GM06990 (cell line): ENCODE measurements around the gene RAPGEF1.
"Not testable (repeated sequence)": the region's sequence is repeated elsewhere in the genome, so short reads cannot be mapped to it uniquely, and the experiment has no call there.

ENCODE experiments used
- DNase-seq: peaks from one replicate; pipeline ENCODE4 v3.0.0-alpha.2; 2011; ENCODE audit not compliant: insufficient read length; ENCODE audit errors: extremely low read depth
- H3K27me3 ChIP-seq: replicated peaks from 2 replicates; pipeline ENCODE4 v1.6.0; 2011; ENCODE audit warnings: low read length; ENCODE audit not compliant: control insufficient read depth, insufficient read depth
- H3K36me3 ChIP-seq: 2 replicates; pipeline ENCODE4 v1.5.1; 2011; ENCODE audit warnings: low read length; ENCODE audit not compliant: control insufficient read depth, insufficient read depth
- H3K4me3 ChIP-seq: replicated peaks from 2 replicates; pipeline ENCODE4 v1.5.1; 2011; ENCODE audit warnings: low read depth, mild to moderate bottlenecking, control low read depth, low read length
- CTCF ChIP-seq: IDR thresholded peaks from 2 replicates; pipeline ENCODE4 v1.5.1; 2011; ENCODE audit warnings: low read length, control low read depth, mild to moderate bottlenecking, inconsistent platforms; ENCODE audit not compliant: insufficient read depth, poor library complexity, severe bottlenecking

The RAPGEF1 gene

GRCh38 chr9:131755541-131756198 lies 15.8 kb upstream of the RAPGEF1 start:
- H3K36me3 ChIP-seq, result no peaks in the 10 kb centered on the region
- no peak overlapping the region for H3K4me3 ChIP-seq
- H3K27me3 ChIP-seq, result no peaks in the 10 kb centered on the region
- DNase-seq, result peak; percentile 74
- TF ChIP-seq CTCF, result peak; percentile 92

- H3K27me3 ChIP-seq, result no peaks in the 10 kb centered on the region
- no peaks in the 10 kb centered on the region for H3K36me3 ChIP-seq
- TF ChIP-seq CTCF, result no peak
- no peak overlapping the region for H3K4me3 ChIP-seq
- DNase-seq, result no peak
Measured at GRCh38 chr9:131754846-131755245, 15.0 kb upstream of the RAPGEF1 start.

GRCh38 chr9:131753751-131754150 lies 13.9 kb upstream of the RAPGEF1 start:
- not testable (repeated sequence) for H3K27me3 ChIP-seq, DNase-seq, H3K4me3 ChIP-seq

GRCh38 chr9:131752231-131752884 lies 12.5 kb upstream of the RAPGEF1 start:
- H3K36me3 ChIP-seq, result no peaks in the 10 kb centered on the region
- H3K4me3 ChIP-seq, result no peak overlapping the region
- H3K27me3 ChIP-seq, result no peaks in the 10 kb centered on the region
- TF ChIP-seq CTCF, result no peak
- no peak for DNase-seq

More at GRCh38 chr9:131753751-131754150, 13.9 kb upstream of the RAPGEF1 start:
- not testable (repeated sequence) for H3K36me3 ChIP-seq

GRCh38 chr9:131748411-131748955 lies 8.6 kb upstream of the RAPGEF1 start:
- DNase-seq, result no peak
- no peaks in the 10 kb centered on the region for H3K27me3 ChIP-seq
- no peak for TF ChIP-seq CTCF
- no peak overlapping the region for H3K4me3 ChIP-seq
- no peaks in the 10 kb centered on the region for H3K36me3 ChIP-seq

GRCh38 chr9:131747352-131747751 lies 7.5 kb upstream of the RAPGEF1 start:
- Histone ChIP-seq H3K27me3 (no peaks in the 10 kb centered on the region), H3K36me3 (no peaks in the 10 kb centered on the region), H3K4me3 (no peak overlapping the region)
- TF ChIP-seq CTCF, result peak; percentile 63
- DNase-seq, result no peak
